Measurements from ENCODE around the gene ZNF106. TPM values are rescaled to one million over a fixed set of nuclear protein-coding genes. Genes with fewer than 3 reads are reported as not detected.

Gene ZNF106
- total RNA-seq, 1 donor from 2014 or later, result 61.3 TPM

- peak overlapping the region; percentile 38 for H3K27ac Mint-ChIP-seq (ENCODE audit: unreplicated experiment)
- H3K27me3 Mint-ChIP-seq (ENCODE audit: low read depth), result no peaks in the 10 kb centered on the region
- no peak for TF ChIP-seq CTCF (conservative IDR thresholded peaks at IDR 0.05)
- DNase-seq (ENCODE audit: low read depth, low spot score), result peak; percentile 6
- peak overlapping the region; percentile 1 for H3K4me3 Mint-ChIP-seq
- H3K4me1 Mint-ChIP-seq, result peaks cover 25% of the 10 kb centered on the region
- no peaks in the 10 kb centered on the region for H3K9me3 Mint-ChIP-seq
- peaks cover 2% of the 10 kb centered on the region for H3K36me3 Mint-ChIP-seq (ENCODE audit: low read depth)
Measured at GRCh38 chr15:42457445-42458442, 33.2 kb downstream of the ZNF106 start.

- H3K27ac Mint-ChIP-seq (ENCODE audit: unreplicated experiment), result peak overlapping the region; percentile 4
- H3K36me3 Mint-ChIP-seq (ENCODE audit: low read depth), result peaks cover 2% of the 10 kb centered on the region
- H3K4me3 Mint-ChIP-seq, result no peak overlapping the region
- no peak for TF ChIP-seq CTCF (conservative IDR thresholded peaks at IDR 0.05)
- H3K9me3 Mint-ChIP-seq, result no peaks in the 10 kb centered on the region
- peaks cover 25% of the 10 kb centered on the region for H3K4me1 Mint-ChIP-seq
- no peaks in the 10 kb centered on the region for H3K27me3 Mint-ChIP-seq (ENCODE audit: low read depth)
- DNase-seq (ENCODE audit: low read depth, low spot score), result no peak
Measured at GRCh38 chr15:42456971-42457370, 34.0 kb downstream of the ZNF106 start.

- peaks cover 24% of the 10 kb centered on the region for H3K4me1 Mint-ChIP-seq
- no peaks in the 10 kb centered on the region for H3K27me3 Mint-ChIP-seq (ENCODE audit: low read depth)
- H3K27ac Mint-ChIP-seq (ENCODE audit: unreplicated experiment), result no peak overlapping the region
- DNase-seq (ENCODE audit: low read depth, low spot score), result no peak
- no peaks in the 10 kb centered on the region for H3K9me3 Mint-ChIP-seq
- H3K4me3 Mint-ChIP-seq, result no peak overlapping the region
- TF ChIP-seq CTCF (conservative IDR thresholded peaks at IDR 0.05), result no peak
- peaks cover 5% of the 10 kb centered on the region for H3K36me3 Mint-ChIP-seq (ENCODE audit: low read depth)
Measured at GRCh38 chr15:42456531-42456930, 34.4 kb downstream of the ZNF106 start.

- no peak for TF ChIP-seq CTCF (conservative IDR thresholded peaks at IDR 0.05)
- H3K27ac Mint-ChIP-seq (ENCODE audit: unreplicated experiment), result no peak overlapping the region
- peaks cover 16% of the 10 kb centered on the region for H3K4me1 Mint-ChIP-seq
- H3K36me3 Mint-ChIP-seq (ENCODE audit: low read depth), result peaks cover 21% of the 10 kb centered on the region
- H3K9me3 Mint-ChIP-seq, result no peaks in the 10 kb centered on the region
- DNase-seq (ENCODE audit: low read depth, low spot score), result no peak
- H3K27me3 Mint-ChIP-seq (ENCODE audit: low read depth), result no peaks in the 10 kb centered on the region
- H3K4me3 Mint-ChIP-seq, result no peak overlapping the region
Measured at GRCh38 chr15:42453826-42454225, 37.1 kb downstream of the ZNF106 start.

GRCh38 chr15:42450425-42450790 is 40.5 kb downstream of the ZNF106 start:
- no peak for DNase-seq (ENCODE audit: low read depth, low spot score)
- Mint-ChIP-seq H3K27me3 (ENCODE audit: low read depth) (no peaks in the 10 kb centered on the region), H3K9me3 (no peaks in the 10 kb centered on the region), H3K4me3 (no peak overlapping the region), H3K4me1 (no peaks in the 10 kb centered on the region), H3K27ac (ENCODE audit: unreplicated experiment) (peak overlapping the region; percentile 1), H3K36me3 (ENCODE audit: low read depth) (peaks cover 30% of the 10 kb centered on the region)
- no peak for TF ChIP-seq CTCF (conservative IDR thresholded peaks at IDR 0.05)
